AG09319 (cell line): ENCODE results near the gene GH1.

Experiments used
- DNase-seq: peaks from one replicate; pipeline ENCODE4 v3.0.0-alpha.2; 2010; ENCODE audit warnings: low read depth; ENCODE audit errors: extremely low read depth
- CTCF ChIP-seq: IDR thresholded peaks from 2 replicates; pipeline ENCODE4 v1.5.1; 2011; ENCODE audit warnings: low read depth, mild to moderate bottlenecking, inconsistent platforms, low read length, moderate library complexity

GH1 gene

GRCh38 chr17:63949576-63950250 is 31.1 kb upstream of the GH1 start:
- TF ChIP-seq CTCF = no peak
- DNase-seq = no peak

GRCh38 chr17:63948521-63948920 is 29.9 kb upstream of the GH1 start:
- no peak for DNase-seq
- TF ChIP-seq CTCF = no peak

- TF ChIP-seq CTCF = no peak
- no peak for DNase-seq
These were observed 29.2 kb upstream of the GH1 start for GRCh38 chr17:63947711-63948330.

- peak; percentile 68 for TF ChIP-seq CTCF
- no peak for DNase-seq
These were observed 28.1 kb upstream of the GH1 start for GRCh38 chr17:63946440-63947363.

GRCh38 chr17:63945784-63946439 is 27.3 kb upstream of the GH1 start:
- no peak for TF ChIP-seq CTCF
- DNase-seq = no peak

- no peak for TF ChIP-seq CTCF
- no peak for DNase-seq
These were observed 26.3 kb upstream of the GH1 start for GRCh38 chr17:63944736-63945499.
